Dermis blood vessel endothelial cell (primary cell): ENCODE results near the gene APOM. TPM values are rescaled to one million over a fixed set of nuclear protein-coding genes. Genes with fewer than 3 reads are reported as not detected.

ENCODE experiments used
- DNase-seq: peaks from one replicate; pipeline ENCODE4 v3.0.0; 2010
- total RNA-seq: library from RNA; depleted of rRNA; stranded (reverse); fragments of >200 nt; gene quantifications from 2 replicates; pipeline ENCODE4 v1.2.3, GENCODE V29; 2014

APOM gene
- total RNA-seq, 1 donor from 2014 or later = 0.34 TPM

DNA sequence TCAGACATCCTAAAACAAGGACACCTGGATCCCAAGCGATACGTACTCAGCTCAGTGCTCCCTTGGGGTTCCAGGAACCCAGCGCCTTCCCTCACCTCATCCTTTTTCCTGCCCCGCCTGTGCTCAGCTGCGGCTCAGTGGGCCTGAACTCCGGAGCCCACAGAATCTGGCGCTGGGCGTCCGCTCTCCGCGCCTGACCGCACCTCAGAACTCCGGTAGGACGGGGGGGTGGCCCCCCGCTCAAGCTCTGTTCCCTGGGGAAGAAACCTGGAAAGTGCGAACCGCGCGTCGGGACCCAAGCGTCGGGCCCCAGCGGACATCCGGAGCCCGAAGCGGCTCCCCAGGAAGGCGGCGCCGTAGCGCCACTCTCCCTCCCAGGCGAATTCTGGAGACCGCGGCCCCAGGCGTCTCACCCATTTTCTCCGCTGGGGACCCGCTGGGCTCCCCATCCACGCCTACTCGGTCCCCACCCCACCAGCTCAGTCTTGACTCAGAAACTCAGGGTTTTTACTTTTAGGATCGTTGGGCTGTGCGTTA, 25.5 kb downstream of the APOM start:
- peak; percentile 48 for DNase-seq

DNA sequence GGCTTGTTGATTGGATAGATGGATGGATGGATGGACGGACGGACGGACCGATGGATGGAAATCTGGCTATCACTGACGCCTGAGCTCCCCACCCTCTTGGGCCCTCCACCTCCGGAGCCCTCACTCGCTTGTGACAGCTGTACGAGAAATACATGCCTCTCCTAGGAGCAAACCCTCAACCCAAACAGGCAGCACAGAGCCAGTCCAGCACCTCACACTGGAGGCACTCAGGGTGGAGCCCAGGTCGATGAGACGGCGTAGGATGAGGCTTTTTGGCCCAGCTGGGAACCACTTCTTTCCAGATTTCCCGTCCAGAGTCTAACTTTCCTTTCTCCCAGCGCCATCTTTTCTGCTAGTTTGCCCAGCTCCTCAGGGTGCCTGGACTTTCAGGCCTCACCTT, 27.9 kb downstream of the APOM start:
- DNase-seq = no peak

DNA sequence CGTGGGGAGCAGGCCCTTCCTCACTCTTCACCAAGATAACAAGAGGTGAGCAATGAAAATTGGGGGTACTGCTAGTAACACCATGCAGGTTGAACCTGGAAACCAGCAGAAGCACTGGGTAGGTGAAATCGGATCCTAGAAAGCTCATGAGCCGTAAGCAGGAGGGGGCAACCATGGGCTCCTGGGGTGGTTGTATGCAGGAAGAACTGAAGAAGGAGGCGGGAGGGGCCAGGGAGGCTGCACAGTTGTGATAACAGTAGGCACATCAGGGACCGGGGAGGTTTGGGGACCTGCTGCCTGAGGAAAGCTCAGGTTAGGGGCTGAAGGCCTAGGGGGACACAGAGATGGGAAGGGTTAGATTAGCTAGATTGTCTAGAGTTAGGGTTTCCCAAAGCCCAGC, 30.8 kb downstream of the APOM start:
- DNase-seq = no peak

DNA sequence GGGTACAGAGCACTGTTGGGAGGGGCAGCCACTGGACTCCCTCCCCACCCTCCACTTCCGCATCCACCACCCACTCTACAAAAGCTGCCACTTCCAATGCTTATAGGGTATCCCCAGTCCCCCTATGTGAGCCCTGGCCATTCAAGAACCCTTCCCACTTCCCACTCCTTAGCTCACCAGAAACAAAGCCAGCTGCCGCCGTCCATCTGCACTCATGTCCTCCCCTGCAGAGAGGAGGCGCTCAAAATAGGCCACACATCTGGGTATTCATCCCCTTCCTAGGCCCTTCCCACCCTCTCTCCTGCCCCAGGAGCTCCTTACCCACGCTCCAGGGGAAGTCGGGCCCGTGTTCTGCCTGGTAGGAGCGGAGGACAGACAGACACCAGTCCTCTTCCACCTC, 31.6 kb downstream of the APOM start:
- DNase-seq = no peak

DNA sequence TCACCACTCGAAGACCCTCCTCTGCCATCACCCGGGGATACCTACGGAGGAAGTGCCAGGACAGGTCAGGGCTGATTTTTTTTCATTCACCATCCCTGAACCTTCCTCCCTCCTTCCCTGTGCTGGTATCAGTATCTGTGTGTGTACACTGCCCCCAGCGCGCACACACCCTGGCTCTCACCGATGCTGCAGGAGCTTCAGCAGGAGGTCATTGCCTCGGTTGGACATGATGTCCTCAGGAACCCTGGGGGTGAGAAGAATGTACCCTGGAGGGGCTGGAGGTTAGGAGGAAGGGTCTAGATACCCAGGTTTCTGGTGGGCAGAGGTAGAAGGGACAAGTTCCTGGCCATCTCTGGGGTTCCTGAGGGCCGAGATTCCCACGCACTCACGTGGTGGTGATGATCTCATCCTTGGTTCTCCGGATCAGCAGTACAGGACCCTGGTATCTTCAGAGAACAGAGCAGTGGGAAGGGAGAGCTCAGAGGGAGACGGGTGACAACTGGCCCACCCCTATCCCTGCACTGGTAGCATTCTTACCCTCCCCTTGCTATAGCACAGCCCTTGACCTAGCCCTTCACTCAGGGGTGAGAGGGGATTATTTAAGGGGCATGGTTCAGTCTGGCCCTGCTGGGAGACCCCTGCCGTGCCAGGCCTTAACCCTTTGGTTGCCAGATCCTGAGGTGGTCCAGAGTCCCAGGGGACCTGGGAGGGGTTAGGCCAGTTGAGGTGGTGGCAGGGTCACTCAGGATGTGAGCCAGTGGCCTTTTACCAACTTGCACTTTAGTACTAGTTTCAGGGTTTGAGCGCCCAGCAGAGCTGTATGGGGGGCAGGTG, 32.4 kb downstream of the APOM start:
- no peak for DNase-seq

DNA sequence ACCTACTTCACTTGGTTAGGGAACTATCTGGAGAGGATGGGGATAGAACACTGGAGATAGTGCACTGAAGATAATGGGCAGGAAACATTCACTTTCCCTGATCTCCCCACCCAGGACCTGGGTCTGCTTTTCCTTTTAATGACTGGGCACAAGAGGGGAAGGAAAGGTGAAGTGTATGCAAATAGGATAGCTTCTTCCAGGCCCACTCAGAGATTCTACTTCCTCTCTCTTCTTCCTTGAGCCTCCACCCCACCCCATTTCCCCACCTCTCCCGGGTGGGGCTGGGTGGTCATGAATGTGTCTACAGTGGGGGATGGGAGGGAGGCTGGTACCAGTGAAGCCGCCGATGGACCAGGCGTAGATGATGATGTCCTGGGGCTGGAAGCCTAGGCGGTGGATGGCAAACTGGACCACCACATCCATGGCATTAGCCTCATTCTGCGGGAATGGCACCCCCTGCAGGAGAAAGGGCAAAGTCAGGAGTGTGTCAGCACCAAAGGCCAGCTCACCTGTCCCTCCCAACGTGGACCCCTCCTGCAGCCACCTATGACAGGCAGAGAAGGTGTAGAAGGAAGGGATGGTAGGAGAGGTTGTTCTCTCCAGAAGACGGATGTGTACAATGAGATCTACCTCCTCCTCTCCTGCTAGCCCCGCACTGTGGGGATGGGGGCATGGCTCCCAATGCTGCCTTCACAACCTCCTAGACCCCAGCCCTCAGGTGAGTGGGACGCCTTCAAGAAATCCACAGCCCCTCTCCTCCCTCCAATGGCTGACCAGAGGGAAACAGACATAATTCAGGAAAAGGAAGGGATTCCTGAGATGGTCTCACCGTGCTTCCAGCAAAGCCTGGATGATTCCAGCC, 33.8 kb downstream of the APOM start:
- DNase-seq = peak; percentile 36

DNA sequence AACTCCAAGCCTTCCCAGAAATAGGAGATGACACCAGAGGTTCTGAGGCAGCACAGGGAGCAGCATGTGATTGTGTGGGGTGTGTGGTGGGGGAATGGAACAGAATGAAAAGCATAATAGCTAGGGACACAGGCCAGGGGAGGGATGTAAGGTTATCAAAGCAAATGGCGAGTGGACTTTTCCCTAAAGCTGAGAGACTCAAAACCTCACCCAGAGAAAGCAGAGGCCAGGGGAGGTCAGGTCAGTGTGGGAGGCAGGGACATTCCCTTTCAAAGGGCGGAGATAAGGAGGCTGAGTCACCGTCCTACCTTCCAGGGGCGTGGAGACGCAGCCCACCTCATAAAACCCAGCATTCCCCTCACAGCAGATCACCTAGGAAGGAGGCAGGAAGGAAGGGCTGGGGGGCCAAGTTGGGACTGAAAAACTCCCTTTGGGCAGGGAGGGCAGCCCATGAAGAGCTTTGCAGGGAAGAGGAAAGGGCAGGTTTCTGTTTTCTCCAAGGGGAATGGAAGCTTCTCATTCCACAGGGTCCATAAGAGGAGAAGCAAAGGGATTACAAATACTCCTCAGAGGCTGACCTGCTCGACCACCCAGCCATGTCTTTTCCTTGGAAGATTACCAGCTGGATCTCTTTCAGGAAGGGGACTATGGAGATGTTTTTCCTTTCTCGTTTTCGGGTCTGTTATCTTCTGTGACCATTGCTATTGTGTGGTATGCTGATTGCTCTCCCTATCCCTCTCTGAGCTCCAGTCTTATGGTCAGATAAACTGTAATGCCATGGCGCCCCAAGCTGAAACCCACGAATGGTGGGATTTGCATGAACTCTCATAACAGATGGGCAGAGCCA, 34.8 kb downstream of the APOM start:
- no peak for DNase-seq

DNA sequence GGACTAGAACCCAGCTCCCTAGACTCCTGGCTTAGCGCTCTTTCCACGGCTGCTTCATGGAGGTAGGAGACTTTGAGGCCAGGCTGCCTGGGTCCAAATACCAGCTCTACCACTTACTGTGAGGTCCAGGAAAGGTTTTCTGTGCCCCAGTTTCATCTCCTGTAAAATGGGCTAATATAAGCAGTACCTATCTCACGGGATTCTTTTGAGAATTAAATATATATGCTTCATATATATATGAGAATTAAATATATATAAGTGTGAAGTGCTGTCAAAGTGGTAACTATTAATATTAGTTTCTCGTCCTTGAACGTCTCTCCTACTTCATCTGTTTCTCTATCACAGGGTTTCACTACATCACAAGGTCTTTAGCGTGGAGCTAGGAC, 35.4 kb downstream of the APOM start:
- no peak for DNase-seq

DNA sequence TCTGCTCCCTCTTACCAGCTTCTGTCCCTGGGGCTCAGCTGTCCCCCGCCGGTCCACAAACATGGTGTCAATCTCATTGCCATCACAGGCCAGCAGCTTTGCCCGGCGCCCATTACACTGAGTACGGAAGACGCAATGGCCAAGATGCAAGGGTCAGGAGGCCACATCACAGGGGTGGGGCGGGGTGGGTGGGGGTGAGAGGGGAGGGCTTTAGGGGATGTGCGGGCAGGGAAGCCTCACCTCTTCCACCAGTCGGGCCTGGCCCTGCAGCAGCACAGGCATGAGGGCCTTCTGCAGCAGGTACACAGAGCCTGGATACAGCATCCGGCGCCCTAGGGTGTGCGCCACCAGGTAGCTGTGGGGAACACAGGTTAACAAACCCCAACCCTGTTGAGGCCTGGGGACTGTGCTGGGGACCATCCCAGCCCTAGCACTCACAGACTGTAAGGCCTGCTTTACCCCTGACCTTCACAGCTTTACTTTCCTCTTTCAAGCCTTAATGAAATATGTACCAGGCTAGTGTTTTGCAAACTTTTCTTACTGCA, 35.9 kb downstream of the APOM start:
- no peak for DNase-seq

DNA sequence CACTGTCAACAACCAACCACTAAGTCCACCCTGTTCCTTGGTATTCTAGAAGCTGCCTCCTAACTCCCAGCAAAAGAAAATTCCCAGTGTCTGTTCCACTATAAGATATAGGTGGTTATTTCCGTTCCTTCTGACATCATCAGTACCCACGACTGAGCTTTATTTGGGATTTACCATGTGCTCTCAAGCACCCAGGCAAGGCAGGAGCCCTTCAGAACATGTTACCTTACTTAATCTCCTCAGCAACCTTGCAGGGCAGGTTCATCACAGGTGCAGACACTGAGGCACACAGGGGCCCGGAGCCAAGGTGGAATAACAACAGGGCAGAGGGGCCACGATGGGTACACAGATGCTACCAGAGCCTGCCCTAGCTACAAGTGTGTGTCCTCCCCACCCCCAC, 36.7 kb downstream of the APOM start:
- DNase-seq = no peak

DNA sequence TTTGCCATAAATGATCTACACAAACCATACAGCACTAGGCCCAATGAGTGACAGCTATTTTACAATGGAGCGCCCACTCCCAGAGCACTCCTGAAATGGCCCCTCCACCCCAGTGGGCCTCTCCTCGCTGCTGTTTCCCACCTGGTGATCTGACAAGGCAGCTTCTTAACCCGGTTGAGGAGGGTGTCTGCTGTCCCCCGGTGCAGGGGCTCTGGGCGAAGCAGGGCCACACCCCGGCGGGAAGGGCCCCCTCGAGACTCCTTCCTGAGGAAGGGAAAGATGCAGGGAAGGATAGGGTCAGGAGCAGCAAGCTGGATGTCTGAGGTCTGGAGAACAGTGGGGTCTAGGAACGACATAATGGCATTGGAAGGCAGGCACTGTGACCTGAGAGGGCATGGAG, 37.2 kb downstream of the APOM start:
- DNase-seq = no peak

DNA sequence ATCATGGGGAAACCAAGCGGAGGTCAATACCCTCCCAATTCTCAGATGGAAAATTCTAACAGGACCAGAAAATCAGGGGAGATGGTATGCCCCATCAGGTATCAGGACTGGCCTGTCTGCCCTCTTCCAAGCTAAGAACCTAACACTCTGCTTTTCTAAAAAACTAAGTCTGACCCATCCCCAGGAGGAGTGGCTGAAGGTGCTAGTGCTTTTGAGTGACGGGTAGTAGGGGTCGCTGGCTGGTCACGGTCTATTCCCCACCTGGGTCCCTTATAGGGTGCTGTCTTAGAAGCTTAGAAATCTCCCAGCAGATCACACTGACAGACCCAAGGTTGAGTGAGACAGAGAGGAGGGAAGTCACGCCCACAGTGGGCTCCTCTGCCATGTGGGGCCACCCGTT, 37.8 kb downstream of the APOM start:
- DNase-seq = no peak

DNA sequence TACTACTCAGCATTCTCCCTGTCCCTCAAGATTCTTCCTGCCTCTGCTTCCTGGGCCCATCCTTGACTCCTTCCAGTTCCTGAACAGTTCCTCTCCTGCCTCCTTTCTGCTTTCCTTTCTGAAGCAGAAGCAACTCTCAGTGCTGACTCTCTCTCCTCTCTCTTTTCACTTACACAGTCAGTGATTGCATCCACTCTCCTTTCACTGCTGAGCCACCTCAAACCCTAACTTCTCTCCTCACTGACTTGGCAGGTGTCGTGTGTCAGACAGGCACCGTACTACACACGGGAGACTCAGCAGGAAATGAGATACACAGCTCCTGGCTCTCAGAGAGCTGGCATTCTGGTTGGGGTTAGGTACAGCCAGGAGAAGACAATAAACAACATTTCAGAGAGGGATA, 41.9 kb downstream of the APOM start:
- DNase-seq = no peak

DNA sequence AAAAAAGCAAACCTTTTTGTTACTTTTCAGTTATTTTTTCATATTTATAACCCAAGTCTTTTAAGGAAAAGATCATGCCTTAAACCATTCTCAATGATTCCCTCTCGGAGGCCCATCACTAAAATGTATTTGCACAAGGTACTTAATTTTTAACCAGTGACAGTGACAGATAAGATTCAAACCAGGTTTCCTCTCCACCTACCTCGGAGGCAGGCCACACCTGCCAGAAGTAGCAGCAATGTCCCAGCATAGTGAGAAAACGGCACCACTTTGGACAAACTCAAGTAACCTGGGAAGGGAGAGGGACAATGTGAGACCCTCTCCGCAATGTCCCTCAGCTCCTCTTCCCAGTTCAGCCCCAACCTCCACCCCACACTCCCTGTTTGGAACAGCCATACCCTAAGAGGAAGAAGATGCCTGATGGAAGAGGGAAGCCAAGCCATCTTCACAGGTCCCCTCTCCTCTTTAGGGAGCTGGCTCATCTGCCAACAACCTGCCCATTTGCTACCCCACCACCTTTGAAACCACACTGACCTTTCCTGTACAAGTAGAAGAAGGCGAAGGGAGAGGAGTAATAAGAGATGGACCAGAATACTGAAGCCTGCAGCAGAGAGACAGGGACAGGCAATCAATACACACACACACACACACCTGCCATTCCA, 45.2 kb downstream of the APOM start:
- no peak for DNase-seq

DNA sequence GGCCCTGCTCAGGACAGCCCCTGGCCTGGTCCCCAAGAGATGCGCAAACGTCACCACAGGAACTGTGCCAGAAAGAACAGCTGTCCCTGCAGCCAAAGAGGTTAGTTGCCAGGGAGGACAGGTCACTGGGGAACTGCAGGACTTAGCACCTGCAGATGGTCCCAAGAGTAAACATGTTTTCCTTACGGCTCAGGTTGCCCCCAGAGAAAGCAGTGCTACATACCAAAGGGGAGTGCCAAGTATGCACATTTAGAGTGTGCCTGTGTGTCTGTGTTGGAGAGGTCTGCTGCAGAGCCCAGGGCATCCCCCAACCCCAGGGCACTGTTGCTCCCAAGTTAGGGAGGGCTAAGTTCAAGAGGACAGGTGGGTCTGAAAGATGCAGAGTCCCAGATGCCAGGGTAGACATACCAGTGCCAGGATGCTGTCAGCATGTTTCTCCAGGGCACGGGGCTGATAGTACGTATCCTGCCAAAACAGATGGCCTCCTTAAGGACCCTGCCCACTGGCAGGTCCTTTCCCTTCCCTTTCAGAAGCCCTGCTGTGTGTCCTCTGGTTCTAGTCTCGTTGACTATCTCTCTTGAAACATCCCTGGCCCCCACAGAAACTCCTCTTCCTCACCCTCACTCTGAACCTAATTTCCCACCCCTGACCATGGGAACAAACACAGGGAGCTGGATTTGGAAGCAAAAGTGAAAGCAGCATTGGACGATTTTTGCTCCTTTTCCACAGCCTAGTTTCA, 46.1 kb downstream of the APOM start:
- DNase-seq = peak; percentile 37

DNA sequence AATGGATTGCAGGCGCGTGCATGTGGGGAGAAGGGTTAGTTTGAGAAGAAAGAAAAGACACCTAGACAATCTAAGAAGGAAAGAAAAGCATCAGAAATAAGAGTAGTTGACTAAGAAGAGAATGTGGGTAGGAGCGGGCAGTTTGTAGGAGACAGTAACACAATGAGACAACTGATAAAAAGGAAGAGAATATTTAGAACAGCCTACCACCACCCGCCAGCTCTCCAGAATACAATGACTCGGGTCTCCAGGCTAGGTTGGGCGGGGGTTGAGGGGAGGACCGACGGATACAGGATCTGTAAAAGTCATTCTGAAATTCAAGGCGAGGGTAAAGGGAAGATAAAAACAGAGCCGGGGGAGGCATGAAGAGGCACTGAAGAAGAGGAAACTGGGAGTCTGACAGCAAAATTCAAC, 46.7 kb downstream of the APOM start:
- peak; percentile 50 for DNase-seq

DNA sequence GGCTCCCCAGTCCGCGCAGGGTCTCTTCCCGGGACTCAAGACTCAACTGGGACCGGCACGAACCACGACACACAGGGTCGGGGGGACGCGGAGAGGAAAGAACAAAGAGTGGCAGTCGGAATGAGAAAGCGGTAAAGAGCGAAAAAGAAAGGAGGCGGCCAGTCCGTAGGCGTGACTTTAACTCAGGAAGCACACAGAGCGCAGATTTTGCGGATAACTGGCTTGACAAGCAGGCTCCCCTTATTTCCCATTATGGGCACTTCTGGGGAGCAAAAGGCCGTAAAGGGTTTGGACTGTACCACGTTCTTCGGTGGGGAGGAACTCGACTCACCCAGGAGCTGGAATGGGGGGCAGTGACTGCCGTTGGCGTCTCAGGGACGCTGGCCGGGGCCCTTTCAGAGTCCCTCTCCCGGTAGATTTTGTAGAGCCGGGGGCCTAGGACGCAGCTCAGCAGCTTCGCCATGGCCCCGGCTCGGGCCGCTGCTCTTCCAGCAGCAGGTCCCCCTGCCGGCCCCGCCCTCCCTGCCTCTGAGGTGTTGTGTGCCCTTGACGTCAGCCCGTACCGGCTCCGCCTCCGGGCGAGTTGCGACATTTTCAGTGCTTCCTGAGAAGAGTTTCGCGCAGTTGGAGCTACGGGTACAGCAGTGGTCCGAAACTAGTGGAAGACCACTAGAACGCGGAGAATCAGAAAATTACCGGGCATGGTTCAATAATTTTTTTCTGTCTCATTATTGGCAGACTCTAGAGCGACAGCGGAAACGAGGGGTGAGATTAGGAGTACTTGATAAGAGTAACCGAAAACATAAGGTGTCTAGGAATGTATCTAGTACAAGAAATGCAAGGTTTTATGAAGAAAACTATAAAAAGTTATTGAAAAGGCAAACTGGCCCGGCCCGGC, 47.4 kb downstream of the APOM start, which contains the start of gene ABHD16A:
TSS of gene ABHD16A (minus strand) at position 506 of the 898 bp plus-strand sequence. CDS start at position 463, 43 bp downstream.
- DNase-seq = peak; percentile 99

DNA sequence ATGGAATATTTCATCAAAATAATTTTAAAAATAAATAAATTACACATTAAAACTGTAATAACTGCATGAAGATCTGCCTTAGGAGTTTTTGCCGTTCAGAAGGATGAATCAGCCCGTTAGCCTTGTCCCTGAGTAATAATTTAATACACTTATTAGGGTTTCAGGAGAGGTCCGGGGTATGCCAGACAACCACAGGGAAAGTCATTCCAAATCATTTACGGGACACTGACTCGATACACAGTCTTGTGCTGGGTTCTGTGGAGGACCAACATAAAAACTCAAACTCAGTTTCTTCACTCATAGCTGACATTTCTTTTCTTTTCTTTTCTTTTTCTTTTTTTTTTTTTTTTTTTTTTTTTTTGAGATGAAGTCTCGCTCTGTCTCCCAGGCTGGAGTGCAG, 50.2 kb downstream of the APOM start:
- DNase-seq = no peak

DNA sequence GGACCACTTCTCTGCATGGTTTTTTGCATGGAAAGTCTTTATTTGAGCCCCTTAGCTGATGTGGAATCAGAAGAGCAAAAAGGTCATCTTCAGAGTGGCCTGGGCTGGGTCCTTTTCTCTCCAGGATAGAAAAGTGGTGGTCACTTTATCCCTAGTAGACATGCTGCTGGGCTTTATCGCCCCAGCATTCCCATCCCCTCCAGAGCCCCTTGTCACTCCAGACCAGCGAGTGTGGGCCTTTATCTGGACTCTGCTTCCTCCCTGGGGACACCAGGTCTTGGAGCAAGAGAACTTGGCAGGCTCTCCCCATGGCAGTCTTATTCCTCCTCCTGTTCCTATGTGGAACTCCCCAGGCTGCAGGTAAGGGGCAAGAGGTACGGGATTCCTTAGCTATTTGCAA, 50.9 kb downstream of the APOM start, which contains the start of gene LY6G6F:
TSS of gene LY6G6F (plus strand) at position 268 of the 400 bp plus-strand sequence. CDS start at position 309, 41 bp downstream.
- DNase-seq = no peak

DNA sequence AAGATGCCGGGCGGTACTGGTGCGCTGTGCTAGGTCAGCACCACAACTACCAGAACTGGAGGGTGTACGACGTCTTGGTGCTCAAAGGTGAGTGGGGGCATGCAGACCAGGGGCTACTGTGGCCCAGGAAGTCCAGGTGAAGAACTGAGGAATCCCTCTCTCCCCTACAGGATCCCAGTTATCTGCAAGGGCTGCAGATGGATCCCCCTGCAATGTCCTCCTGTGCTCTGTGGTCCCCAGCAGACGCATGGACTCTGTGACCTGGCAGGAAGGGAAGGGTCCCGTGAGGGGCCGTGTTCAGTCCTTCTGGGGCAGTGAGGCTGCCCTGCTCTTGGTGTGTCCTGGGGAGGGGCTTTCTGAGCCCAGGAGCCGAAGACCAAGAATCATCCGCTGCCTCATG, 52.0 kb downstream of the APOM start:
- no peak for DNase-seq
